Activated naive CD4-positive, alpha-beta T cell treated with anti-CD3 and anti-CD28 coated beads, Interleukin-2, amount 50 U/mL, for 24 hours (primary cell): ENCODE data around the gene FCHSD2.
"Not testable (repeated sequence)": the region's sequence is repeated elsewhere in the genome, so short reads cannot be mapped to it uniquely, and the experiment has no call there.

ENCODE experiments used
- H3K27ac Mint-ChIP-seq: one replicate; pipeline ENCODE4 v1.8.0; 2021; ENCODE audit warnings: mild to moderate bottlenecking, mixed read lengths
- H3K27me3 Mint-ChIP-seq: one replicate; pipeline ENCODE4 v1.8.0; 2021; ENCODE audit warnings: mixed read lengths
- H3K36me3 Mint-ChIP-seq: one replicate; pipeline ENCODE4 v1.8.0; 2021; ENCODE audit warnings: mixed read lengths
- H3K4me1 Mint-ChIP-seq: one replicate; pipeline ENCODE4 v1.8.0; 2021; ENCODE audit warnings: mixed read lengths
- H3K4me3 Mint-ChIP-seq: one replicate; pipeline ENCODE4 v1.8.0; 2021; ENCODE audit warnings: mild to moderate bottlenecking, mixed read lengths
- H3K9me3 Mint-ChIP-seq: one replicate; pipeline ENCODE4 v1.8.0; 2021; ENCODE audit warnings: mixed read lengths

FCHSD2 gene

GRCh38 chr11:73077454-73077853 lies 64.7 kb downstream of the FCHSD2 start:
- Mint-ChIP-seq H3K36me3 (peaks cover 28% of the 10 kb centered on the region), H3K4me1 (peaks cover 37% of the 10 kb centered on the region)

GRCh38 chr11:73074319-73074718 lies 67.8 kb downstream of the FCHSD2 start:
- Mint-ChIP-seq H3K9me3 (no peaks in the 10 kb centered on the region), H3K27me3 (no peaks in the 10 kb centered on the region), H3K36me3 (peaks cover 23% of the 10 kb centered on the region), H3K4me3 (no peak overlapping the region), H3K27ac (no peak overlapping the region), H3K4me1 (peaks cover 53% of the 10 kb centered on the region)

More at GRCh38 chr11:73077454-73077853, 64.7 kb downstream of the FCHSD2 start:
- Mint-ChIP-seq H3K4me3 (no peak overlapping the region), H3K9me3 (no peaks in the 10 kb centered on the region), H3K27me3 (no peaks in the 10 kb centered on the region), H3K27ac (no peak overlapping the region)

- peaks cover 54% of the 10 kb centered on the region for H3K4me1 Mint-ChIP-seq
- no peaks in the 10 kb centered on the region for H3K27me3 Mint-ChIP-seq
- H3K9me3 Mint-ChIP-seq: no peaks in the 10 kb centered on the region
- H3K4me3 Mint-ChIP-seq: peak overlapping the region; percentile 4
- H3K36me3 Mint-ChIP-seq: peaks cover 14% of the 10 kb centered on the region
- peak overlapping the region; percentile 76 for H3K27ac Mint-ChIP-seq
Observed at GRCh38 chr11:73072935-73073481, 69.1 kb downstream of the FCHSD2 start.

- Mint-ChIP-seq H3K36me3 (peaks cover 5% of the 10 kb centered on the region), H3K9me3 (peaks cover 7% of the 10 kb centered on the region), H3K4me1 (peaks cover 67% of the 10 kb centered on the region), H3K27ac (no peak overlapping the region), H3K4me3 (no peak overlapping the region), H3K27me3 (no peaks in the 10 kb centered on the region)
Observed at GRCh38 chr11:73070653-73071052, 71.5 kb downstream of the FCHSD2 start.

GRCh38 chr11:73061857-73062424 lies 80.2 kb downstream of the FCHSD2 start:
- not testable (repeated sequence) for H3K27ac Mint-ChIP-seq, H3K27me3 Mint-ChIP-seq, H3K4me3 Mint-ChIP-seq, H3K9me3 Mint-ChIP-seq
- Mint-ChIP-seq H3K36me3 (peaks cover 24% of the 10 kb centered on the region), H3K4me1 (peaks cover 59% of the 10 kb centered on the region)

GRCh38 chr11:73061434-73061833 lies 80.7 kb downstream of the FCHSD2 start:
- H3K27me3 Mint-ChIP-seq, H3K27ac Mint-ChIP-seq: not testable (repeated sequence)
- peaks cover 57% of the 10 kb centered on the region for H3K4me1 Mint-ChIP-seq

GRCh38 chr11:73059915-73060314 lies 82.2 kb downstream of the FCHSD2 start:
- Mint-ChIP-seq H3K36me3 (peaks cover 21% of the 10 kb centered on the region), H3K27me3 (no peaks in the 10 kb centered on the region), H3K4me1 (peaks cover 50% of the 10 kb centered on the region), H3K9me3 (no peaks in the 10 kb centered on the region), H3K4me3 (no peak overlapping the region), H3K27ac (no peak overlapping the region)

More at GRCh38 chr11:73061434-73061833, 80.7 kb downstream of the FCHSD2 start:
- H3K36me3 Mint-ChIP-seq: peaks cover 24% of the 10 kb centered on the region
- not testable (repeated sequence) for H3K4me3 Mint-ChIP-seq, H3K9me3 Mint-ChIP-seq

GRCh38 chr11:73058989-73059674 lies 83.0 kb downstream of the FCHSD2 start:
- Mint-ChIP-seq H3K36me3 (peaks cover 17% of the 10 kb centered on the region), H3K4me1 (peaks cover 46% of the 10 kb centered on the region), H3K27ac (no peak overlapping the region), H3K4me3 (no peak overlapping the region), H3K27me3 (no peaks in the 10 kb centered on the region), H3K9me3 (no peaks in the 10 kb centered on the region)

GRCh38 chr11:73055655-73056354 lies 86.3 kb downstream of the FCHSD2 start:
- H3K36me3 Mint-ChIP-seq: peaks cover 7% of the 10 kb centered on the region

GRCh38 chr11:73055002-73055401 lies 87.1 kb downstream of the FCHSD2 start:
- Mint-ChIP-seq H3K27me3 (no peaks in the 10 kb centered on the region), H3K27ac (no peak overlapping the region), H3K9me3 (no peaks in the 10 kb centered on the region), H3K36me3 (peaks cover 4% of the 10 kb centered on the region), H3K4me1 (peaks cover 28% of the 10 kb centered on the region), H3K4me3 (no peak overlapping the region)

More at GRCh38 chr11:73055655-73056354, 86.3 kb downstream of the FCHSD2 start:
- H3K4me3 Mint-ChIP-seq: no peak overlapping the region
- no peaks in the 10 kb centered on the region for H3K9me3 Mint-ChIP-seq
- H3K27ac Mint-ChIP-seq: no peak overlapping the region
- no peaks in the 10 kb centered on the region for H3K27me3 Mint-ChIP-seq
- peaks cover 31% of the 10 kb centered on the region for H3K4me1 Mint-ChIP-seq

- H3K27ac Mint-ChIP-seq: no peak overlapping the region
- peaks cover 27% of the 10 kb centered on the region for H3K4me1 Mint-ChIP-seq
- no peak overlapping the region for H3K4me3 Mint-ChIP-seq
- no peaks in the 10 kb centered on the region for H3K9me3 Mint-ChIP-seq
- H3K36me3 Mint-ChIP-seq: peaks cover 4% of the 10 kb centered on the region
- H3K27me3 Mint-ChIP-seq: no peaks in the 10 kb centered on the region
Observed at GRCh38 chr11:73053964-73054363, 88.2 kb downstream of the FCHSD2 start.

GRCh38 chr11:73048446-73048845 lies 93.7 kb downstream of the FCHSD2 start:
- Mint-ChIP-seq H3K4me1 (peaks cover 30% of the 10 kb centered on the region), H3K36me3 (no peaks in the 10 kb centered on the region), H3K4me3 (peak overlapping the region; percentile 20), H3K27ac (peak overlapping the region; percentile 63), H3K27me3 (no peaks in the 10 kb centered on the region), H3K9me3 (no peaks in the 10 kb centered on the region)

GRCh38 chr11:73047773-73048371 lies 94.2 kb downstream of the FCHSD2 start:
- H3K4me3 Mint-ChIP-seq: peak overlapping the region; percentile 20
- peaks cover 30% of the 10 kb centered on the region for H3K4me1 Mint-ChIP-seq
- H3K36me3 Mint-ChIP-seq: no peaks in the 10 kb centered on the region
- peak overlapping the region; percentile 63 for H3K27ac Mint-ChIP-seq
- H3K9me3 Mint-ChIP-seq: no peaks in the 10 kb centered on the region
- H3K27me3 Mint-ChIP-seq: no peaks in the 10 kb centered on the region

GRCh38 chr11:73040046-73040445 lies 102.1 kb downstream of the FCHSD2 start:
- H3K4me3 Mint-ChIP-seq: no peak overlapping the region
- H3K4me1 Mint-ChIP-seq: peaks cover 30% of the 10 kb centered on the region
- no peak overlapping the region for H3K27ac Mint-ChIP-seq
- H3K9me3 Mint-ChIP-seq: no peaks in the 10 kb centered on the region
- H3K27me3 Mint-ChIP-seq: no peaks in the 10 kb centered on the region
- H3K36me3 Mint-ChIP-seq: peaks cover 3% of the 10 kb centered on the region

GRCh38 chr11:73034777-73035176 lies 107.3 kb downstream of the FCHSD2 start:
- Mint-ChIP-seq H3K4me1 (peaks cover 65% of the 10 kb centered on the region), H3K9me3 (no peaks in the 10 kb centered on the region), H3K4me3 (peak overlapping the region; percentile 51), H3K36me3 (peaks cover 5% of the 10 kb centered on the region), H3K27me3 (no peaks in the 10 kb centered on the region), H3K27ac (peak overlapping the region; percentile 72)
